DMS 273 (cell line): ENCODE measurements around the gene NFIC.

Source experiments
- DNase-seq: peaks from one replicate; lab custom pipeline; 2025; ENCODE audit not compliant: unreplicated experiment; lab: John Stamatoyannopoulos, UW

NFIC gene

DNA sequence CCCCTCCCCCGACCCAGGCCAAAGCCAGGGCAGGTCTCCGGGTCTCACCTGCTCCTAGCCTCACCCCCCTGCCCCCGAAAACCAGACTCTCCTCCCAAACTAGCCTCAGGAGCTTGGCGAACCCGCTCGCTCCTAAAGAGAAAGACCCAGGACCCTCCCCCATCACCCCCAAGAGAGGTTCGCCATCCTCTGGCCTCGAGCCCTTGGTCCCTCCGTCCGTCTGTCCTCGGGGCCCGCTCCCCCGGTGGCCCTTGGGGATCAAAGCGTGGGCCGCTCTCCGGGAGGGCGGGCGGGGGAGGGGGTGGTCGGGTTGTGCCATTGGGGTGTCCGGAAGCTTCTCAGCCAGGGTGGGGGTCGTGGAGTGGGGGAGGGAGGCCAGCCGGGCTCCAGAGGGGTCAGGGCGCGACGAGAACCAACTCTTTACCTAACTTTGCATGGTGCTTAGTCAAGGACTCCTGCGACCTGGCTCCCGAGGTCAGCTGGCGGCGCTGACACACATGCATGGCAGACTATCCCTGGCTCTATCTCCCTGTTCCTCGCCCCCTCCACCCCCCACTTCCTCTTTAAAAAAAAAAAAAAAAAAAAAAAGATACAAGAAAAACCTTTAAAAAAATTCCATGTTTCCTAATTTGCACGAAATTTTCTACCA, 98.3 kb downstream of the NFIC start:
- DNase-seq, result no peak

DNA sequence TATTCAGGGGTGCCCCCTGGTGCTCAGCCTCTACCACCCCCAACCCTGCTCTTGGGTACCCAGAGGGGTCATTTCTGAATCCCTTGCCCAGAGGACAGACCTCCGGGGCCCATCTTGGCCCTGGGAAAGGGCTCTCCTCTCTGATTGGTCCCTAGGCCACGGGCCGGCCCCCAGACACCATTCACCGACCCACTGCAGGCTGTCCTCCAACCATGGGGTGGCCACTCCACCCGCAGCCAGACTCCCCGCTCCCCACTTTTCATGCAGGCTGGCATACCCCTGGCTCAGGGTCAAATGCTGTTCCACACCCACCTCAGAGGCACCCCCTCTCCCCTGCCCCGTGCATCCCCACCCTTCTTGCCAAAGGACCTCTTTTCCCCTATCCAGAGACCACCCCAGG, 99.2 kb downstream of the NFIC start:
- peak; percentile 34 for DNase-seq

DNA sequence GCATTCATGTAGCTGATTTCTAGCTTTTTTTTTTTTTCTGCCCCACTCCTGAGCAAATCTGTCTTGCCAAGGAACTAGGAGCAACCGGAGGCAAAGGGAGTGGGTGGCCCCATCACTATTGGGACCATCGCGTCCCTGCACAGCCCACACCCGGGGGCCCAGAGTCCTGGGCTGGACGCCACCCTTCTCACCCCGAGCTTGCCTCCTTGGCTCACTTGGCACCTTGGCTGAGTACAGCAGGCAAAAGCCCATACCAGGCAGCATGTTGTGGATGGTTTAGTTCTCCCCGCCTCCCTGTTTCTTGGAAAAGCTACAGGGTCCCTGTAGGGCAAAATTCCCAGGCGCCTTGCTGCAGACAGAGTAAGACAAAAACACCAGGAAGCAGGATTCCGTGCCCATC, 100.3 kb downstream of the NFIC start:
- peak; percentile 55 for DNase-seq

- no peak for DNase-seq
Measured at GRCh38 chr19:3467437-3468198, 101.2 kb downstream of the NFIC start.

DNA sequence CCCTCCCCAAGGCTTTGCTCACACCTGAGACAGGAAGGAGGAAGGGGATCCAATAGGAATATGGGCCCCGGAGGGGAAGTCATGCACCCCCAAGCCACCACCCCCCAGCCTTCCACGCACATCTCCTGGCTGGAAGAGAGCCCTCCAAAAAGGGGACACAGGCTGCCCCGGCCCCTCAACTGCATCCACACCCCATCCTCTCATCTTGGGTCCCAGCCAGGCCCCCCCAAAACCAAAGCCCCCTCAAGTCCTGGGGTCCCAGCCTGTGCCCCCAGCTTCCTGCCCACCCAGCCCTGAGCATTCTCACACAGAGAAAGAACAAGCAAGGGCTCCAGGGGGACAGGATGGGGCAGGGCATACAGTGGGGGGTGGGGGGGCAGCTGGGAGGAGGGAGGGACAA, 101.8 kb downstream of the NFIC start:
- no peak for DNase-seq

DNA sequence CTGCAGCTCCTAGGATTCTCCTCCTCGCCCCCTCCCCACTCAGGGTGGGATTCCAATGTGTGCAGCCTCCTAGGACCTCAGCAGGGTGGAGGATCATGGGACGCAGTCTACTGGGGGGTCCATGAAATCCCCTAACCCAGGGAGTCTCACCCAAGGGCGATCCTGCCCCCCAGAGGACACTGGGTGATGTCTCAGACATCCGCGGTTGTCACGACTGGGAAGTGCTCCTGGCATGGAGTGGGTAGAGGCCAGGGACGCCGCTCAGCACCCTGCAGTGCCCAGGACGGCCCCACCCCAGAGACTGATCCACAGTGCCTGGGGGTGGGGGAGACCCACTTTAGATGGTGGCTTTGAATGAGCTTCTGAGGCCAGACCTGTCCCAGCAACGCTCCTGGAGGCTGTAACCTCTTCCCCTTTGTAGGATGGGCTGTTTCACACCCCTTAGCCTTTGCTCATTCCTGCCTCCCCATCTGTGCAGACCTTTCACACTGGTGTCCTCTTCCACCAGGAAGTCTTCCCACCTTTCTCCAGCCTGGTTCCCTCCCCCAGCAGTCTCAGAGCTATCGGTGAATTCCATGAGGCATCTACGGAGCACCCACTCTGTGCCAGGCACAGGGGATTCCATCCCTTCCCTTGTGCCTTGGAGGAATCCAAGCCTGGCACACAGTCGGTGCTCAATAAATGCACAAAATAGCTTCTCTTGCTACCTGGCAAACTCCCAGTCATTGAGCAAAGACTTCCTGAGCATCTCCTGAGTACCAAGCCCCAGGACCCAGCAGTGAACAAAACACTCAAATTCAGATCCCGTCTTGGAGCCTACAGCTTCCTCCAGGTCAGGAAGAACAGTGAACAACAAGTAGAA, 103.5 kb downstream of the NFIC start:
- DNase-seq, result peak; percentile 61

DNA sequence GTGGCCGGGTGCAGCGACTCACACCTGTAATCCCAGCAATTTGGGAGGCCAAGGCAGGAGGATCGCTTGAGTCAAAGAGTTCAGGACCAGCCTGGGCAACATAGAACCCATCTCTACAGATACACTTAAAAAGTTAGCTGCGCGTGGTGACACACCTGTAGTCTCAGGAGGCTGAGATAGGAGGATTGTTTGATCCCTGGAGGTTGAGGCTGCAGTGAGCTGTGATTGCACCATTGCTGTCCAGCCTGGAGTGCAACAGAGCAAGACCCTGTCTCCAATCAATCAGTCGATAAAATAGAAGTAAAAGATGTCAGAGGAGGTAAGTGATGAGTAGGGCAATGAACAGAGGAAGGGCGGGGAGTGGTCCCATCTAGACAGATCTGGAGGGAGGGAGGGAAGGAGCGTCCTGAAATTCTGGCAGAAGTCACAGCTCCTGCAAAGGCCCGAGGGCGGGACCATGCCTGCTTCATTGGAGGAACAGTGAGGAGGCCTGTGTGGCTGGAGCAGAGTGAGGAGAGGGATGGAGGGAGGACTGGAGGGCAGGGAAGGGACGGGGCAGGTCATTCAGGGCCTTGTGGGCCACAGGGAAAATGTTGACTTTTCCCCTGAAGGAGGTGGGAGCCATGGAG, 104.2 kb downstream of the NFIC start:
- DNase-seq, result peak; percentile 36

DNA sequence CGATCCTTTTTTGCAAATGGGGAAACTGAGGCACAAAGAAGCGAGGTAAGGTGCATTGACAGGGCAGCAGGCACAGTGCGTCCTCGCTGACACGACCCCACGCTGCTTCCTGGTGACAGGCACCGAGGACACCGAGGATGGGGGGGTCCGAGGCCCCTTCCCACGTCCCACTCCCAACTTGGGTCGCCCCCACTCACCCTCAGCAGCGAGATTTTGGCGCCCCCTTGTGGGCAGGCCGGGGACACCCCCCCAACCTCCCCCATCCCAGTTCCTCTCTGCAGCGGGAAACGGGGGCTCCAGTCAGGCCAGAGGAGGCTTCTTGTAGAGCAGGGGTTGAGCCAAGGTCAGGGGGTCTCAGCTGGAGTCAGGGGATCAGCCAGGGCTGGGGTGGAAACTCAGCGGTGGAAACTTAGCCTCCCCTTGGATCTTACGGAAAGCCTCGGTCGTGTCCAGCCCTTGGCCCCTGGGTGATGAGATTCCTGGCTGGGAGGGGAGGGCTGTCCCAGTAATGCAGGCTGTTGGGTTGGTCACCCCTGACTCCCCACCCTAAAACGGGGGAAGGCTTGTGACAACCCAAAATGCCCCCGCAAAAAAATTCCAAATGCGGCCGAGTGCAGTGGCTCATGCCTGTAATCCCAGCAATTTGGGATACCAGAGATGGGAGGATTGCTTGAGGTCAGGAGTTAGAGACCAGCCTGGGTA, 105.7 kb downstream of the NFIC start:
- DNase-seq, result peak; percentile 67

DNA sequence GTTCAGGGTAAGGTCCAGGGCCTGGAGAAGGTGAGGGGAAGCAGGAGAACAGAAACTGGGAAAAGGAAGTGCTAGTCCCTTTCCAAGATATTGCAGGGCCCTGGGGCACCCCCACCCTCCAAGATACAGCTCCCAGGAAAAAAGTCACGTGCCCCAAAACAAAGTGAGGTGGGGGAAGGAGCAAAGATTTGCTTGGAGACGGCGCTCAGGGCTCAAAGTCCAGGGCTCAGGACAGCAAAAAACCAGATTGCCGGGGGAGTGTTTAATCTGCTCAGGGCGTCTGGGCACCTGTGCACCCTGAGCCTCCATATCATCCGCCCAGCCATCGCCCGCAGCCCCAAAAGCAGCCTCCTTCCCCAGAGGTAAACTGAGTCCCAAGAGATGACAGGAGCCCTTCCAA, 107.6 kb downstream of the NFIC start:
- DNase-seq, result no peak

- no peak for DNase-seq
Measured at GRCh38 chr19:3474614-3475013, 108.2 kb downstream of the NFIC start.

DNA sequence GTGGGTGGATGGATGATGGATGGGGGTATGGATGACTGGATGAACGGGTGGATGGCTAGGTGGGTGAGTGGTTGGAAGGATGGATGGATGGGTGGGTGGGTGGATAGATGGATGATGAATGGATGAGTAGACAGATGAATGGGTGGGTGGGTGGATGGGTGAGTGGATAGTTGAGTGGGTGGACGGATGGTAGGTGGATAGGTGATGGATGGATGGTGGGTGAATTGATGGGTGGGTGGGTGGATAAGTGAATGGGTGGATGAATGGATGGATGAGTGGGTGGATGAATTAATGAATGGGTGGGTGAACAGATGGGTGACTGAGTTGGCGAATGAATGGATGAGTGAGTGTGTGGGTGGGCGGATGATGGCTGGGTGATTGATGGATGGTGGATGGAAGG, 109.1 kb downstream of the NFIC start:
- no peak for DNase-seq

- no peak for DNase-seq
Measured at GRCh38 chr19:3476830-3477229, 110.4 kb downstream of the NFIC start.

DNA sequence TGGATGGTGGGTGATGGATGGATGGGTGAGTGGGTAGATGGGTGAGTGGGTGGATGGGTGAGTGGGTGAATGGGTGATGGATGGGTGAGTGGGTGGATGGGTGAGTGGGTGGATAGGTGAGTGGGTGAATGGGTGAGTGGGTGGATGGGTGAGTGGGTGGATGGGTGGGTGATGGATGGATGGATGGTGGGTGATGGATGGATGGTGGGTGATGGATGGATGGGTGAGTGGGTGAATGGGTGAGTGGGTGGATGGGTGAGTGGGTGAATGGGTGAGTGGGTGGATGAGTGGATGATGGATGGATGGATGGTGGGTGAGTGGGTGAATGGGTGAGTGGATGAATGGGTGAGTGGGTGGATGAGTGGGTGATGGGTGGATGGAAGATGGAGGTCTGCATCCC, 111.1 kb downstream of the NFIC start:
- DNase-seq, result no peak

DNA sequence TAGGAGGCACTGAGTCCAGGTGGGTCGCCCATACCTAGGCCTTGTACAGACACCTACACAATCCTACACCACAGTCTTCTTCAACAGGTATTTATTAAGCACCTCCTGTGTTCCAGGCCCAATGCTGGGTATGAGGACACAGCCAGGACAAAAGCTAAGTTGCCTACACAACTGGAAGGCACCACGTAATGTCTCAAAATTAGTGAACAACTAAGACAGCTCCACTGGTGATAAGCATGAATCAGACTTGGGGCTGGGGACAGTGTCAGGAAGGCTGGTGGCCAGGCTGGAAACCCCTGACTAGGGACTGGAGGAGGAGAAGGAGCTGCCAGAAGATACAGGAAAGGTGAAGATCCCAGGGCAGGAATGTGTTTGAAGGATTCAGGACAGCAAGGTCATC, 111.6 kb downstream of the NFIC start:
- DNase-seq, result no peak

GRCh38 chr19:3478409-3479176, 112.2 kb downstream of the NFIC start:
- DNase-seq, result no peak

- peak; percentile 72 for DNase-seq
Measured at GRCh38 chr19:3479177-3479833, 112.9 kb downstream of the NFIC start.

GRCh38 chr19:3479834-3480215, 113.4 kb downstream of the NFIC start:
- peak; percentile 57 for DNase-seq

DNA sequence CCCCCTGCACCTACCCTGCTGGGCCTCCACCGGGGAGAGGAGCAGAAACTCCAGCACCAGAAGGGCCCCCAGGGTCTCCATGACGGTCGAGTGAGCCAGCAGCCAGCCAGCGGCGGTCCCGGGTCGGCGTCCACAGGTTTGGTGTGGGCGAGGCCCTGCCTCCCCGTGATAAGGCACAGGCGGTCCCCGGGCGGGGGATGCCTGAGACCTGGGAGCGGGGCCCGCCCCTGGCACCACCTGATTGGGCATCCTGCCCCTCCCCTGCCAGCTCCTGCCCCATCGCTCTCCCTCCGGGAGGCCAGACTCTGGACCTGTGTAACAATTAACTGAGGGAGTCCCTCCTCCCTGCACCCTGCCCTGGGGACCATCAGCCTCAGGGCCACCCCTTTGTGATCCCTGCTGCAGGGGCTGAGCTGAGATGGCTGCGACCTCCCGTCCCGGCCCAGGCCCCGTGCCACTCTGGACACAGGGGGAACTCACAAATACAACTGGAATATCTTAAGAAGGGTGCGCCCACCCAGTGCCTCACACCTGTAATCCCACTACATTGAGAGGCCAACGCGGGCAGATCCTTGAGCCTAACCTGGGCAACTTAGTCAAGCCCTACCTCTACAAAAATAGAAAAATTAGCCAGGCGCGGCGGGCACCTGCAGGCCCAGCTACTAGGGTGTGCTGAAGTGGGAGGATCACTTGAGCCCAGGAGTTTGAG, 114.2 kb downstream of the NFIC start, which contains the start of gene SMIM24:
Gene SMIM24 (minus strand): TSS at position 143 of the 709 bp plus-strand sequence. CDS start 62 bp downstream, at position 81.
- DNase-seq, result no peak
